GM12872 (cell line): Measurements from ENCODE around the gene PFN1.

Experiments
- CTCF ChIP-seq: IDR thresholded peaks from 3 replicates; pipeline ENCODE4 v1.5.1; 2011; ENCODE audit warnings: low read depth, mild to moderate bottlenecking, low read length, moderate library complexity; ENCODE audit not compliant: insufficient read depth

Gene PFN1

GRCh38 chr17:4971826-4972225 lies 23.5 kb upstream of the PFN1 start:
- no peak for TF ChIP-seq CTCF

- no peak for TF ChIP-seq CTCF
Observed at GRCh38 chr17:4970273-4970672, 21.9 kb upstream of the PFN1 start.

GRCh38 chr17:4969551-4970173 lies 21.3 kb upstream of the PFN1 start:
- no peak for TF ChIP-seq CTCF

- no peak for TF ChIP-seq CTCF
Observed at GRCh38 chr17:4969047-4969550, 20.8 kb upstream of the PFN1 start.

GRCh38 chr17:4968486-4969046 lies 20.2 kb upstream of the PFN1 start:
- TF ChIP-seq CTCF: no peak

GRCh38 chr17:4967539-4968485 lies 19.5 kb upstream of the PFN1 start, which contains the start of gene SPAG7:
TSS of gene SPAG7 (minus strand) at chr17:4967817. CDS start at chr17:4967804, 13 bp downstream.
- no peak for TF ChIP-seq CTCF

GRCh38 chr17:4966844-4967538 lies 18.7 kb upstream of the PFN1 start:
- TF ChIP-seq CTCF: no peak
